Osteocyte (in vitro differentiated cells): ENCODE data around the gene MYOD1. TPM values are rescaled to one million over a fixed set of nuclear protein-coding genes. Genes with fewer than 3 reads are reported as not detected.
A peak's percentile ranks its signal among the peaks of the same experiment; 100 is the strongest.

Source experiments
- DNase-seq: peaks from one replicate; pipeline ENCODE4 v3.0.0; 2021; ENCODE audit warnings: mixed read lengths; ENCODE audit not compliant: unreplicated experiment; ENCODE audit errors: extremely low spot score
- H3K27ac Mint-ChIP-seq: one replicate; pipeline ENCODE4 v1.8.0; 2021; ENCODE audit warnings: mild to moderate bottlenecking, mixed read lengths; ENCODE audit not compliant: unreplicated experiment
- H3K27me3 Mint-ChIP-seq: one replicate; pipeline ENCODE4 v1.8.0; 2021; ENCODE audit warnings: mixed read lengths; ENCODE audit not compliant: unreplicated experiment
- H3K36me3 Mint-ChIP-seq: one replicate; pipeline ENCODE4 v1.8.0; 2021; ENCODE audit warnings: mixed read lengths; ENCODE audit not compliant: unreplicated experiment
- H3K4me1 Mint-ChIP-seq: one replicate; pipeline ENCODE4 v1.8.0; 2021; ENCODE audit warnings: mixed read lengths; ENCODE audit not compliant: unreplicated experiment
- H3K4me3 Mint-ChIP-seq: one replicate; pipeline ENCODE4 v1.8.0; 2021; ENCODE audit warnings: mild to moderate bottlenecking, moderate library complexity, mixed read lengths; ENCODE audit not compliant: unreplicated experiment
- H3K9me3 Mint-ChIP-seq: one replicate; pipeline ENCODE4 v1.8.0; 2021; ENCODE audit warnings: mixed read lengths; ENCODE audit not compliant: unreplicated experiment
- total RNA-seq: library from RNA; stranded (reverse); gene quantifications from 2 replicates; pipeline ENCODE4 v1.2.1, GENCODE V29; 2021
- TF ChIP-seq, protein P1 (sequence below): fragments of 200-600 bp; sonication (generic); IDR thresholded peaks from 2 replicates; pipeline ENCODE4 v1.5.0; 2021; ENCODE audit warnings: antibody characterized with exemption, mild to moderate bottlenecking, moderate library complexity

MYOD1 gene
- total RNA-seq, 1 donor from 2014 or later, result not detected

DNA sequence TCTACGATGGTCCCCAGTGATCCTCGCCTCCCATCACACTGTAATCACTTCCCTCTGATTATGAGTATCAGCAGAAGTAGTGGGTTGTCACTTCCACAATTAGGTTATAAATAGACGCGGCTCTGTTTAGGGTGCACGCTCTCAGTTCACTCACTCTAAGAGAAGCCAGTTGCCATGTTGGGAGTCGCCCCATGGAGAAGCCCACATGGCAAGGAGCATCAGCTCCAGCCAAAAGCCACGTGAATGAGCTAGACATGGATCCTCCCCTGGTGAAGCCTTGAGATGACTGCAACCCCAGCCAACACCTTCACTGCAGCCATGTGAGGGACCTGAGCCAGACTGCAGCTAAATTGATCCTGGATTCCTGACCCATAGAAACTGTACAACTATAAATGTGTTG lies 26.4 kb upstream of the MYOD1 start:
- TF ChIP-seq, protein P1, sequence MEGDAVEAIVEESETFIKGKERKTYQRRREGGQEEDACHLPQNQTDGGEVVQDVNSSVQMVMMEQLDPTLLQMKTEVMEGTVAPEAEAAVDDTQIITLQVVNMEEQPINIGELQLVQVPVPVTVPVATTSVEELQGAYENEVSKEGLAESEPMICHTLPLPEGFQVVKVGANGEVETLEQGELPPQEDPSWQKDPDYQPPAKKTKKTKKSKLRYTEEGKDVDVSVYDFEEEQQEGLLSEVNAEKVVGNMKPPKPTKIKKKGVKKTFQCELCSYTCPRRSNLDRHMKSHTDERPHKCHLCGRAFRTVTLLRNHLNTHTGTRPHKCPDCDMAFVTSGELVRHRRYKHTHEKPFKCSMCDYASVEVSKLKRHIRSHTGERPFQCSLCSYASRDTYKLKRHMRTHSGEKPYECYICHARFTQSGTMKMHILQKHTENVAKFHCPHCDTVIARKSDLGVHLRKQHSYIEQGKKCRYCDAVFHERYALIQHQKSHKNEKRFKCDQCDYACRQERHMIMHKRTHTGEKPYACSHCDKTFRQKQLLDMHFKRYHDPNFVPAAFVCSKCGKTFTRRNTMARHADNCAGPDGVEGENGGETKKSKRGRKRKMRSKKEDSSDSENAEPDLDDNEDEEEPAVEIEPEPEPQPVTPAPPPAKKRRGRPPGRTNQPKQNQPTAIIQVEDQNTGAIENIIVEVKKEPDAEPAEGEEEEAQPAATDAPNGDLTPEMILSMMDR, result no peak
- no peaks in the 10 kb centered on the region for H3K4me1 Mint-ChIP-seq
- no peak for DNase-seq
- H3K27ac Mint-ChIP-seq, result no peak overlapping the region
- no peaks in the 10 kb centered on the region for H3K36me3 Mint-ChIP-seq
- H3K9me3 Mint-ChIP-seq, result no peaks in the 10 kb centered on the region
- H3K4me3 Mint-ChIP-seq, result no peak overlapping the region
- peaks cover 14% of the 10 kb centered on the region for H3K27me3 Mint-ChIP-seq

DNA sequence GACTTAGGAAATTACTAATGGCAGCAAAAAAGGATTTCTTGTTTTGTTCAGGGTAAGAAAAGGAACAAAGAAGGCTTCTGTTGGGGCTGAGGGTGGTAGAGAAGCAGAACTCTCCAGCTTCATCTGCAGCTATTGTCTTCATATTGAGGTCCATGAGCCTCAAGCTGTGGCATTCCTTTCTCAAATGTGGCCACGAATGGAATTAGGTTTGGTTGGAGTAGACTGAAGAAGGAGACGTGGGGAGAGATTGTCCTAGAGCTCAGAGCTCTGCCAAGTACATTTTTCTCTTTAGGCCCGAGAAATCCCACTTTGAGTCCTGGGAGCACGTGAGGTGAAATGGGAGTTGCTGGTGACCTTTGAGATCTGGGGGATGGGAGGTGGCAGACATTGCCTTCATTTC lies 25.8 kb upstream of the MYOD1 start:
- Mint-ChIP-seq H3K4me1 (no peaks in the 10 kb centered on the region), H3K36me3 (no peaks in the 10 kb centered on the region), H3K27ac (no peak overlapping the region), H3K9me3 (no peaks in the 10 kb centered on the region), H3K27me3 (peaks cover 14% of the 10 kb centered on the region), H3K4me3 (no peak overlapping the region)
- DNase-seq, result no peak
- TF ChIP-seq, protein P1, result no peak

DNA sequence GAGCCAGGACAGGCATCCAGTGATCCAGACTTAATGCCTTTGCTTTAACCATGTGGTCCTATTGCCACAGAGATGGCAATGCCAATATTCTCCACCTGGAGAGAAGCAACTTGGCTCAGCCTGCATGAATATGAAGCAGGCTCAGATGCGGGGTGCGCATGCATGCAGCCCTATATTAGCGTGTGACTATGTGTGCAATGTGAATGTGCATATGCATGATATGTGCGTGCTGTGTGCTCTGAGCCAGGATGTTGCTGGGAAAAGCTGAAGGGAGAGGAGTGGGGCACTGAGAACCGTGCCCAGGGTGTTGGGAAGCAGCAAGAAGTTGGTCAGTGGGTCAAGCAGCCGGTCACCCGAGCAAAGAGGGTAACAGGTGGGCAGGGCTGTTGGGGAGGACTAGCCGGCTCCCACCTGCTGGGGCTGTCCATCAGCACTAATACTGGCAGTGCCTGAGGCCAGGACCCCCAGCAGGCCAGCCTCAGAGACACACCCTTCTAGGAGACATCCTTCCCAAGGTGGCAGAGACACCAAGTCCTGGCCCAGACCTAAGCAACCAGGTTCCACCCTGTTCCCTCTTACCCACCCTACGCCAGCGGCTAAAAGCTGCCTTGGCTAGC lies 24.8 kb upstream of the MYOD1 start:
- Mint-ChIP-seq H3K4me1 (no peaks in the 10 kb centered on the region), H3K27ac (no peak overlapping the region), H3K9me3 (no peaks in the 10 kb centered on the region), H3K4me3 (no peak overlapping the region), H3K27me3 (peaks cover 14% of the 10 kb centered on the region), H3K36me3 (no peaks in the 10 kb centered on the region)
- TF ChIP-seq, protein P1, result no peak
- DNase-seq, result no peak

DNA sequence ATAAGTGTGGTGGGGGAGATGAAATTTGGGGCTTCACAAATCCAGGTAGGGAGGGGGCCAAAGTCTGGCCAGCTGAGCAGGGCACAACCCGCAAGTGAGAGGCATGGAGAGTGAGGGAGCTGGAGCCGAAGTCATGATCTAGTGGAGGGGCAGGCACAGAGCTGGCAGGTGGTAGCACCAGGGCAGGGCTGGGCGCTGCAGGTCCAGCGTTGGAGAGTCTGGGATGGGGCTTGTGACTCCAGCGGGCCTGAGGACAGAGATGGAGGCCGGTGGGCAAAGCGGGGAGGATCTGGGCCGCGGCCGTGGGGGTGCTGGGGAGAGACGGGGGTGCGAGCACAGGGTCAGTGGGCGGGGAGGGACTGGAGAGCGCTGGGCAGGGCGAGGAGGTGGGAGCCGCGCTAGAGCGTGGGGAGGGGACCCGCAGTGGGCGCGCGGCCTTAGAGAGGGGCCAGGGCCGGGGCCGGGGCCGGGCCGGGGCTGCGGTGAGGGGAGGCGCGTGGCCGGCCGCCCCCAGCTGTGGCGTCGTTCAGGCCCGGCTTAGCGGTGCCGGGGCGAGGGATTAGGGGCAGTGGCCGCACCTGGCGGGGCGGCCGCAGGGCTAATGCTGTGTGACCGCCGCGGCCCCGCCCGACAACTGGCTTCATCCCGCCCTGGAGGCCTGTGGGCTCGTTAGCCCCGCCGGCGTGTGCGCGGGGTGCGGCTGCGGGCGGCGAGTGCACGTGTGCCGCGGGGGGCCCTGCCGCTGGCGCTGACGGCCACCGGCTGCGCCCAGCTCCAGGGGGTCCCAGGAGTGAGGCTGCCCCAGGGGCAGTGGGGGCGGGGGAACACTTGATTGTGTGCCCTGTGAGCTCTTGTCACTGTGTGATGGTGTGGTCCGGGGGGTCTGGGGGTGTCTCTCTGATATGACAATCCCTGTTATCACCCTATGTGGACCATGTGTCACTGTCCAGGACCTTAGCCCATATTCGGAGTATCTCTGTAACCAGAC lies 23.6 kb upstream of the MYOD1 start:
- Mint-ChIP-seq H3K36me3 (no peaks in the 10 kb centered on the region), H3K9me3 (no peaks in the 10 kb centered on the region), H3K27me3 (peaks cover 14% of the 10 kb centered on the region), H3K4me1 (no peaks in the 10 kb centered on the region), H3K4me3 (no peak overlapping the region), H3K27ac (no peak overlapping the region)
- TF ChIP-seq, protein P1, result no peak
- no peak for DNase-seq

DNA sequence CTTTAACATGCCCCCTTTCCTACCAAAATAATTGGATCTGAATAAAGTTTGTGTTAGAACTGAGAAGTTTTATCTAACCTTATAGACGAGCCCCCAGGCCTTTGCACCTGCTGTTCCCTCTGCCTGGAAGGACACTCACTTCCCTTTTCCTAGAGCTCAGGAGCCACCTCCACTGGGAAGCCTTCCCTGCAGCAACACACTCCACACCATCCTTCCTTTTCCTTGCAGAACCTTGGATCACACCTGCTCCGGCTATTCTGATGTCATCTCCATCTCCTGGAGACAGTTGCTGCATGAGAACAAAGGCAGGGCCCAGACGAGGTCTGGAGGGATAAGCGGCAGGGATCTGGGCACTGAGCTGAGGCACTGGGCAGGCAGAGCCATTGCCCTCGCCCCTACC lies 22.6 kb upstream of the MYOD1 start:
- Mint-ChIP-seq H3K9me3 (no peaks in the 10 kb centered on the region), H3K36me3 (no peaks in the 10 kb centered on the region), H3K27ac (peak overlapping the region; percentile 38), H3K4me1 (no peaks in the 10 kb centered on the region), H3K27me3 (peaks cover 14% of the 10 kb centered on the region), H3K4me3 (no peak overlapping the region)
- DNase-seq, result no peak
- TF ChIP-seq, protein P1, result no peak
